Measurements from ENCODE around the gene SORCS2. TPM values are rescaled to one million over a fixed set of nuclear protein-coding genes. Genes with fewer than 3 reads are reported as not detected.

SORCS2 gene
- total RNA-seq, 1 donor from 2014 or later, result not detected

DNA sequence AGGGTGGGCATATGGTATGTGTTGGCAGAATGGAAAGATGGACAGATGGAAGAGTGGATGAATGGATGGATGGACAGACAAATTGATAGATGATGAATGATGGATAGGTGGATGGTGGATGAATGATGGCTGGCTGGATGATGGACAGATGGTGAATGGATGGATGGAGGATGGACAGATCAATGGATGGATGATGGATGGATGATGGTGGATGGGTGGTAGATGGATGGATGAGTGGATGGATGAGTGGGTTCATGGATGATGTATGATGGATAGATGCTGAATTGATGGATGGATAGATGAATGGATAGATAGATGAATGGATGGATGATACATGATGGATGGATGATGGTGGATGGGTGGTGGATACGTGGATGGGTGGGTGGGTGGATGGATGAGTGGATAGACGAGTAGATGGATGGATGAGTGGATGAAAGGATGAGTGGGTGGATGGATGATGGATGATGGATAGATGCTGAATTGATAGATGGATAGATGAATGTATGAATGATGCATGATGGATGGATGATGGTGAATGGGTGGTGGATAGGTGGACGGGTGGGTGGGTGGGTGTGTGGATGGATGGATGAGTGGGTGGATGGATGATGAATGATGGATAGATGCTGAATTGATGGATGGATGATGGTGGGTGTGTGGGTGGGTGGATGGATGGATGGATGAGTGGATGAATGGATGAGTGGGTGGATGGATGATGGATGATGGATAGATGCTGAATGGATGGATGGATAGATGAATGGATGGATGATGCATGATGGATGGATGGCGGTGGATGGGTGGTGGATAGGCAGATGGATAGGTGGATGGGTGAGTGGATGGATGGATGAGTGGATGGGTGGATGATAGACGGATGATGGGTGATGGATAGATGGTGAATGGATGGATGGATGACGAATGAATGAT, 497.7 kb downstream of the SORCS2 start:
- Mint-ChIP-seq H3K9me3 (peaks cover 2% of the 10 kb centered on the region), H3K27ac (no peak overlapping the region), H3K36me3 (ENCODE audit: low read depth) (no peaks in the 10 kb centered on the region), H3K4me3 (no peak overlapping the region), H3K4me1 (no peaks in the 10 kb centered on the region), H3K27me3 (no peaks in the 10 kb centered on the region)
- ATAC-seq (ENCODE audit: low read depth), result no peak
- no peak for DNase-seq
- ChIA-PET POLR2A (no interaction called here), CTCF (no interaction called here)
- TF ChIP-seq CTCF (IDR thresholded peaks at IDR 0.05), result no peak
- intact Hi-C loops (cut with micrococcal nuclease), result no loop called here

DNA sequence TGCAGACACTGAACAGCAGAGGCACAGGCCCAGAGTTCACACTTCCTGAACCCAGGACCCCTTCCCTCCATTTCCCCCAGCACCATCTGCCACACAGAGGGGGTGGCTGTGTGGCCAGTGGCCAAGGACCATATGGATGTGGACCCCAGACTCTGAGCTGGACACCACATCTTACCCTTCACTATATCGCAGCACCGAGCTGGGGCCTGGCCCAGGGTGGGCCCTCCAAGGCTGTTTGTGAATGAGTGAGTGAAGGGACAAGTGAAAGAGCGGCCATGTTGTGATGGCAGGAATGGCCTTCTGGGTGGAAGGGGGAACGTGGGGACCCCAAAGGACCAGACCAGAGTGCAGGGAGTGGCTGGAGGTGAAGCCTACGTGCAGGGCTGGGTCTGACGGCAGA, 498.7 kb downstream of the SORCS2 start:
- DNase-seq, result no peak
- Mint-ChIP-seq H3K4me3 (no peak overlapping the region), H3K27ac (no peak overlapping the region), H3K9me3 (peaks cover 3% of the 10 kb centered on the region), H3K36me3 (ENCODE audit: low read depth) (no peaks in the 10 kb centered on the region), H3K4me1 (no peaks in the 10 kb centered on the region), H3K27me3 (no peaks in the 10 kb centered on the region)
- POLR2A ChIA-PET, result no interaction called here
- intact Hi-C loops (cut with micrococcal nuclease), result no loop called here
- ATAC-seq (ENCODE audit: low read depth), result no peak
- CTCF ChIA-PET, result no interaction called here
- no peak for TF ChIP-seq CTCF (IDR thresholded peaks at IDR 0.05)

DNA sequence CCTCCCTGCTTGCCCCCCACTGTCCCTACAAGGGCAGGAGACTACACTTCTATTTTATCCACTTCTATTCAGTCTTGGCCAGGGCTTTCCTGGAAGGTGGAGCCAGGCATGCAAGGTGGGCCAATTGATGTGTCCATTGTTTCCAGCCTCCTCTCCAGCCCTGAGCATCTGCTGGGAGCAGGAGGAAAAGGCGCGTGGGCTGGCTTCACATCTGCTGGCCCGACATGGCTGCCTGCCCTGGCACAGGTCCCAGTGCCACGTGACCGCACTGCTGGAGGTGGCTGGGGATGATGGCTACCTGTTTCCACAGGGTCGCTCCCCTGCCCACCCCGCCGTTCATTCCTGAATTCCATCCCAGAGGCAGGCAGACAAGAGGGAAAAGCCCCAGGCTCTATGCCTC, 499.6 kb downstream of the SORCS2 start:
- ATAC-seq (ENCODE audit: low read depth) (no peak), DNase-seq (no peak)
- Mint-ChIP-seq H3K36me3 (ENCODE audit: low read depth) (no peaks in the 10 kb centered on the region), H3K27ac (no peak overlapping the region), H3K27me3 (no peaks in the 10 kb centered on the region), H3K4me3 (no peak overlapping the region), H3K4me1 (no peaks in the 10 kb centered on the region), H3K9me3 (peaks cover 3% of the 10 kb centered on the region)
- intact Hi-C loops (cut with micrococcal nuclease), result no loop called here
- no peak for TF ChIP-seq CTCF (IDR thresholded peaks at IDR 0.05)
- ChIA-PET POLR2A (no interaction called here), CTCF (no interaction called here)

GRCh38 chr4:7692451-7693236, 500.3 kb downstream of the SORCS2 start:
- Mint-ChIP-seq H3K9me3 (peaks cover 3% of the 10 kb centered on the region), H3K27me3 (no peaks in the 10 kb centered on the region), H3K4me3 (no peak overlapping the region), H3K27ac (no peak overlapping the region), H3K36me3 (ENCODE audit: low read depth) (no peaks in the 10 kb centered on the region), H3K4me1 (no peaks in the 10 kb centered on the region)
- ATAC-seq (ENCODE audit: low read depth), result no peak
- no peak for TF ChIP-seq CTCF (IDR thresholded peaks at IDR 0.05)
- DNase-seq, result no peak
- intact Hi-C loops (cut with micrococcal nuclease), result no loop called here
- POLR2A ChIA-PET, result no interaction called here
- CTCF ChIA-PET, result no interaction called here

GRCh38 chr4:7693237-7693608, 500.9 kb downstream of the SORCS2 start:
- POLR2A ChIA-PET, result no interaction called here
- no peak for TF ChIP-seq CTCF (IDR thresholded peaks at IDR 0.05)
- Mint-ChIP-seq H3K9me3 (peaks cover 3% of the 10 kb centered on the region), H3K4me3 (no peak overlapping the region), H3K27ac (no peak overlapping the region), H3K36me3 (ENCODE audit: low read depth) (no peaks in the 10 kb centered on the region), H3K4me1 (no peaks in the 10 kb centered on the region), H3K27me3 (no peaks in the 10 kb centered on the region)
- intact Hi-C loops (cut with micrococcal nuclease), result no loop called here
- DNase-seq (no peak), ATAC-seq (ENCODE audit: low read depth) (no peak)
- CTCF ChIA-PET, result no interaction called here

Measured in activated B cell treated with CpG ODN at 0.5 μM for 24 hours (primary cell).